Heart right ventricle (tissue), 16 donors: ENCODE measurements around the gene ACOXL. TPM values are rescaled to one million over a fixed set of nuclear protein-coding genes. Genes with fewer than 3 reads are reported as not detected.
"Not testable (repeated sequence)": the region's sequence is repeated elsewhere in the genome, so short reads cannot be mapped to it uniquely, and the experiment has no call there.

Source experiments
- ATAC-seq, 8 donors: fragments of 200-7000 bp; cut with Tn5 transposase; one replicate each; pipeline ENCODE4 v1.9.1; 2020; ENCODE audit warnings: mild to moderate bottlenecking in 8 of 8, moderate library complexity in 8 of 8, moderate number of reproducible peaks in 1 of 8
- DNase-seq, 2 donors: peaks; one replicate each; pipeline ENCODE4 v3.0.0-alpha.2; 2020
- H3K27ac ChIP-seq, 10 donors: fragments of 200-600 bp; sonication (generic) in 2 of 10; one replicate each; pipeline versions ENCODE4 v1.5.0 to v1.8.0; 2020 to 2022; ENCODE audit warnings: mild to moderate bottlenecking in 3 of 10
- H3K27me3 ChIP-seq, 7 donors: fragments of 200-600 bp; one replicate each; pipeline ENCODE4 v1.8.0; 2021 to 2022; ENCODE audit warnings: mild to moderate bottlenecking in 2 of 7
- H3K36me3 ChIP-seq, 9 donors: fragments of 200-600 bp; sonication (generic) in 1 of 9; one replicate each; pipeline versions ENCODE4 v1.5.0 to v1.8.0; 2020 to 2022; ENCODE audit warnings: mild to moderate bottlenecking in 2 of 9
- H3K4me1 ChIP-seq, 9 donors: fragments of 200-600 bp; sonication (generic) in 1 of 9; one replicate each; pipeline versions ENCODE4 v1.5.0 to v1.8.0; 2020 to 2022; ENCODE audit warnings: mild to moderate bottlenecking in 4 of 9
- H3K4me3 ChIP-seq, 10 donors: fragments of 200-600 bp; sonication (generic) in 2 of 10; one replicate each; pipeline versions ENCODE4 v1.5.0 to v1.8.0; 2020 to 2022; ENCODE audit warnings: mild to moderate bottlenecking in 7 of 10, moderate library complexity in 2 of 10
- H3K9me3 ChIP-seq, 11 donors: fragments of 200-600 bp in 10 of 11; sonication (generic) in 2 of 11; one replicate each; pipeline versions ENCODE4 v1.5.0 to v1.8.0; 2013 to 2022; ENCODE audit warnings: mild to moderate bottlenecking in 2 of 11, control low read depth in 1 of 11, moderate library complexity in 1 of 11
- CTCF ChIP-seq, 9 donors: fragments of 200-600 bp; sonication (generic) in 2 of 9; IDR thresholded peaks; one replicate each; pipeline versions ENCODE4 v1.5.0 to v1.8.0; 2021 to 2022; ENCODE audit warnings: antibody characterized with exemption in 9 of 9, mild to moderate bottlenecking in 5 of 9, moderate library complexity in 1 of 9
- WGBS, 2 donors: extraction: QIAGEN DNeasy Blood & Tissue Kit; methylation state at CpG; one replicate each; pipeline ENCODE4 v1.1.7; 2013; ENCODE audit warnings: inconsistent platforms in 1 of 2; 5-methylcytosine and 5-hydroxymethylcytosine counted together
- intact Hi-C, 10 donors: fragments of 100-400 bp; cut with DNase I; formaldehyde crosslinking; loops; one replicate each; pipeline versions ENCODE4 v1.11.1 to v1.14.2; 2022
- polyA plus RNA-seq, 2 donors: library from polyadenylated mRNA; stranded (reverse); fragments of 200-250 nt; gene quantifications; one replicate each; pipeline ENCODE4 v1.2.3, GENCODE V29; 2013
- total RNA-seq, 10 donors: library from RNA; stranded (reverse); fragmentation: NEBNext Ultra II Directional in 3 of 10; extraction: Animal tissue kit (Norgen Biotek cat#: 25700) in 3 of 10; gene quantifications; one replicate each; pipeline versions ENCODE4 v1.2.1 to v1.2.4, GENCODE V29; 2021 to 2023
- donor health status: Arrhythmogenic right ventricular cardiomyopathy.
- donor health status: ischemic (EF 13 %, LVEDD 7.1; RV severe dilation, severe dysfunction).
- donor health status: healthy with polysubstance abuse.
- donor health status: DM: no; HTN: yes; CAD: no.
- donor health status: DM: no; HTN: no; CAD: no.
- donor health status: ischemic (EF 25% LVEDD 6.9; RV normal size, moderate dysfunction).
- donor health status: ischemic (EF 25% LVEDD 5.7; RV mildly dilated, moderate dysfunction).
- donor health status: healthy.
- donor health status: DM: yes; HTN: yes; CAD: no.
- donor health status: Ischemic cardiomyopathy.
- donor health status: ischemic (EF 35%, LVEDD 5.7; RV mildly dilated, moderate dysfunction).
- donor health status: nonischemic (EF 11% LVEDD 7.7; RV severe dilation, severe dysfunction).
- donor health status: DM: yes; HTN: yes; CAD: no.
- donor health status: PGD.
- donor health status: ischemic (EF 29% LVEDD 5.4; RV normal size, mild dysfunction).
- donor health status: nonischemic (EF 23%, LVEDD 6.1; RV moderate dilation, normal function).

ACOXL gene
- total and polyA plus RNA-seq, 12 donors: not detected

- no peak for TF ChIP-seq CTCF (IDR thresholded peaks at IDR 0.05)
- DNase-seq (no peak), ATAC-seq (no peak)
- peaks cover 0 to 8% (median 0%) of the 10 kb centered on the region in 9 donors for H3K4me1 ChIP-seq
- intact Hi-C loops: no loop called here
- H3K36me3 ChIP-seq: no peaks in the 10 kb centered on the region
- peaks cover 0 to 13% (median 0%) of the 10 kb centered on the region in 7 donors for H3K27me3 ChIP-seq
- H3K9me3 ChIP-seq: no peaks in the 10 kb centered on the region
- H3K27ac ChIP-seq: peak overlapping the region in 1 of 10 donors; percentile 26
- 91 to 93% methylated on average over 8 of the region's 8 CpGs for WGBS, 2 donors
- no peak overlapping the region for H3K4me3 ChIP-seq
These were observed 120.3 kb downstream of the ACOXL start for GRCh38 chr2:110852541-110853263.

GRCh38 chr2:110853516-110853915, 121.1 kb downstream of the ACOXL start:
- TF ChIP-seq CTCF (IDR thresholded peaks at IDR 0.05): peak in 7 of 9 donors; percentile 33 to 61 (median 48)
- Histone ChIP-seq H3K4me3 (no peak overlapping the region), H3K9me3 (no peaks in the 10 kb centered on the region), H3K27ac (no peak overlapping the region), H3K27me3 (peaks cover 0 to 17% (median 6%) of the 10 kb centered on the region in 7 donors), H3K36me3 (no peaks in the 10 kb centered on the region), H3K4me1 (peaks cover 0 to 8% (median 0%) of the 10 kb centered on the region in 9 donors)
- 32 to 37% methylated on average over 5 of the region's 5 CpGs for WGBS, 2 donors
- DNase-seq (no peak), ATAC-seq (no peak)
- intact Hi-C loops: no loop called here

- no peak for TF ChIP-seq CTCF (IDR thresholded peaks at IDR 0.05)
- Histone ChIP-seq H3K27me3 (peaks cover 0 to 17% (median 9%) of the 10 kb centered on the region in 7 donors), H3K4me1 (peaks cover 0 to 8% (median 0%) of the 10 kb centered on the region in 9 donors), H3K27ac (no peak overlapping the region), H3K36me3 (no peaks in the 10 kb centered on the region), H3K9me3 (no peaks in the 10 kb centered on the region), H3K4me3 (no peak overlapping the region)
- ATAC-seq: no peak
- whole genome bisulfite sequencing, 2 donors: 90 to 91% methylated on average over 3 of the region's 3 CpGs
- no peak for DNase-seq
- intact Hi-C loops: no loop called here
These were observed 121.6 kb downstream of the ACOXL start for GRCh38 chr2:110853948-110854347.

- intact Hi-C loops: no loop called here
- H3K27ac ChIP-seq: no peak overlapping the region
- DNase-seq (no peak), ATAC-seq (no peak)
- no peak overlapping the region for H3K4me3 ChIP-seq
- H3K4me1 ChIP-seq: peaks cover 0 to 8% (median 0%) of the 10 kb centered on the region in 9 donors
- H3K36me3 ChIP-seq: no peaks in the 10 kb centered on the region
- no peaks in the 10 kb centered on the region for H3K9me3 ChIP-seq
- H3K27me3 ChIP-seq: peaks cover 0 to 21% (median 11%) of the 10 kb centered on the region in 7 donors
- TF ChIP-seq CTCF (IDR thresholded peaks at IDR 0.05): peak in 2 of 9 donors; percentile 11 to 37
These were observed 122.1 kb downstream of the ACOXL start for GRCh38 chr2:110854355-110855081.

GRCh38 chr2:110855841-110856240, 123.5 kb downstream of the ACOXL start:
- intact Hi-C loops, H3K4me3 ChIP-seq, ATAC-seq, H3K27ac ChIP-seq, DNase-seq, H3K36me3 ChIP-seq, H3K4me1 ChIP-seq, H3K9me3 ChIP-seq: not testable (repeated sequence)
- peaks cover 0 to 33% (median 23%) of the 10 kb centered on the region in 7 donors for H3K27me3 ChIP-seq
- WGBS, 2 donors: 91 to 94% methylated on average over 7 of the region's 7 CpGs
